GM20000 (cell line): Measurements from ENCODE around the gene TCEANC2.

ENCODE experiments used
- DNase-seq: peaks from one replicate; pipeline ENCODE4 v3.0.0; 2012; ENCODE audit warnings: low spot score
- CTCF ChIP-seq: IDR thresholded peaks from 2 replicates; pipeline ENCODE4 v1.5.1; 2012; ENCODE audit warnings: mild to moderate bottlenecking, control low read depth; ENCODE audit errors: extremely low read depth, missing control alignments

Gene TCEANC2

DNA sequence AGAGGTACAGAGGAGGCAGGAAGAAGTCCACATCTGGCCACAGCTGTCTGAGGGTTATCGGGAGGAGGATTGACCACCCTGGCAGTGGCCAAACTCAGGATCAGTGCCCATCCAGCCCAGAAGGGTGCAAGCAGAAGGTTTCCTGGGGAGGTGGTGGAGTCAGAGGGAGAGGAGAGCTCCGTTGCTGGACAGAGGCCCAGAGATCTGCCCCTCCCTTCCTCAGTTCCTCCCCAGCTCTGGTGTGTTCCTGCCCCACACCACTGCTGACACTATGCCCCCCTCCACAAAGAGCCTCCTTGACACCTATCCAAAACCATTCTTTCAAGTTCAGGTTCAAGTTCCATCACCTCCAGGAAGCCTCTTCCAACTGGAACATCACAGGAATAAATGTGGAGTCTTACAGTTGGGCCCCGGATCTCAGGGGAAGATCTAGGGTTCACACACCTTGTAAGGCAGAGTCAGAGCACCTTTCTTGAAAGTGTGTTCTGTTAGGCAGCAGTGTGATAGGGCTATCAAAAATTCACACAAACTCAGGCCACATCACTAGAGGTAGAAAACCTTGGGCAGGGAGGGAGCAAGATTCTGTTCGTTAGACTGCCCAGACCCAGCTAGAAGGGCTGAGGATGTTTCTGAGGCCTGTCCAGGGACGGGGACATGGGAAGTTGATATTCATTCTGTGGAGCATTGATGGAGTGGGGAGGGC is 42.8 kb upstream of the TCEANC2 start:
- DNase-seq, result no peak
- no peak for TF ChIP-seq CTCF

- no peak for TF ChIP-seq CTCF
- no peak for DNase-seq
Measured at GRCh38 chr1:54011316-54012007, 41.9 kb upstream of the TCEANC2 start.

- DNase-seq, result no peak
- TF ChIP-seq CTCF, result no peak
Measured at GRCh38 chr1:54012008-54012325, 41.4 kb upstream of the TCEANC2 start.

GRCh38 chr1:54012863-54013262 is 40.5 kb upstream of the TCEANC2 start:
- DNase-seq, result no peak
- TF ChIP-seq CTCF, result no peak

DNA sequence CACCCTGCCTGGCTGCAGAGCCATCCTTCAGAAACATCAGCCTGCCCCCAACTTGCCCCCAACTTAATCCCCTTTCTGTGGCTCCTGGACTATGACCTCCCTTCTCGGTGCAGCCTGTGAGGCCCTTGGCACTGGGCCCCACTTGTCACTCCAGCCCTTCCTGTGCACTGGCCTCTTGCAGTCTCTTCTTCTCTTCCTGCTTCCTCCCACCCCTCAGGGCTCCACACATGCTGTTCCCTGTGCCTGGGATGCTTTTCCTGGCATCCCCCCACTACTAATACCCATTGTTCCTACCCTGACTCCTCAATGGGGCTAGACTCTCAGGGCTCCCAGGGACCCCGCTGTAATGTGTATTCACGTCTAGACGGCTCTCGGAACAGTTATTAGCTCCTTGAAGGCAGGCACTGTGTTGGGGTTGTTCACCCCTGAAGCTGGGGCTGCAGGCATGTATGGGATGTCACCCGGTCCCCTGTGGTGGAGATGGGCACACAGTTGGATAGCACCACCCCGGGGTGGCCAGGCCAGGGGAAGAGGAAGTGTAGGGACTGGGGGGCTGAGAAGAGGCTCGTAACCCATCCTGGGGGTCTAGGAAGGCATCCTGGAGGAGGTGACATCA is 39.9 kb upstream of the TCEANC2 start:
- TF ChIP-seq CTCF, result no peak
- DNase-seq, result no peak

GRCh38 chr1:54014009-54014629 is 39.3 kb upstream of the TCEANC2 start:
- no peak for DNase-seq
- no peak for TF ChIP-seq CTCF
